Measurements from ENCODE around the gene BCL2L15. TPM values are rescaled to one million over a fixed set of nuclear protein-coding genes. Genes with fewer than 3 reads are reported as not detected.

Gene BCL2L15
- under 1 TPM in 2 of 6 experiments, not detected in 4; 0.41 to 0.59 TPM for total RNA-seq (2021; fragmentation: NEBNext Ultra II Directional; extraction: Animal tissue kit (Norgen Biotek cat#: 25700))
- long read RNA-seq: 0 reads

DNA sequence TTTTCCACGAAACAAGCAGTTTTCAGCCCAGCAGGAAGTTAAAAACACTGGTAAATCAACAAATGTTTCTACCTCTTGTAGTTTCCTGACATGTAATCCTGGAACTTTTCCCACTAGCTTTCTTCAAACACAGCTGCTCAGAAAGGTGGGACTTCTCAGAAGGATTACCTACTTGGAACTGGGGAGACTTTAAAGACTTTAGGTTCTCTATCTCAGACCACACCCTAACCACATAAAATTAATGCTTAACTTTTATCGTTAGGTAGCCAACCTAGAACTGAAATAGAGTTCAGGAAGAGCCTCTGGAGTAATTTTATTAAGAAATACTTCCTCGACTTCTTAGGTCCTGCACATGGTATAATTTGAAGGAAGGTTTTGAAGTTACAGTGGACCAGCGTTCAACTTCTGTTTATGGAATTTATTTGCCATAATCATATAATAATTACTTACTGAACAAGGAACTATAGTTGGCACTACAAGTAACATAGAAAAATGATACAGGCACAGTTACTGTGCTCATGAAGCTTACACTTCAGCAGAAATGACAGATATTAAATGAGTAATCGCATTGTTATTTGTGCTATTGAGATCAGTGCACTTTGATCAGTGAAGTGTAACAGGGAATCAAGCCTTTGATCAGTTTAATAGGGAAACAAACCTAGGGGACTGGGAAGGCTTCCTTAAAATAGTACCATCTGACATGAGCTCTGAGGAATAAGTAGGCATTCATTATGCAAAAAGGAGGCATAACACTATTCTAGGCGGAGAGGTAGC lies at the start of gene BCL2L15:
BCL2L15 (minus strand) TSS at position 180 of the 774 bp plus-strand sequence. CDS start 206 bp downstream, outside the sequence.
- Mint-ChIP-seq H3K27ac (no peak within 1 kb of the TSS), H3K36me3 (ENCODE audit: low read depth) (no peaks in the 10 kb centered on the region), H3K9me3 (no peaks in the 10 kb centered on the region), H3K27me3 (ENCODE audit: insufficient read depth) (no peaks in the 10 kb centered on the region), H3K4me1 (ENCODE audit: low read depth) (peaks cover 6% of the 10 kb centered on the region; the same call in 1 of the 2 replicates), H3K4me3 (no peak within 1 kb of the TSS)
- DNase-seq: no peak
- TF ChIP-seq, protein P1, sequence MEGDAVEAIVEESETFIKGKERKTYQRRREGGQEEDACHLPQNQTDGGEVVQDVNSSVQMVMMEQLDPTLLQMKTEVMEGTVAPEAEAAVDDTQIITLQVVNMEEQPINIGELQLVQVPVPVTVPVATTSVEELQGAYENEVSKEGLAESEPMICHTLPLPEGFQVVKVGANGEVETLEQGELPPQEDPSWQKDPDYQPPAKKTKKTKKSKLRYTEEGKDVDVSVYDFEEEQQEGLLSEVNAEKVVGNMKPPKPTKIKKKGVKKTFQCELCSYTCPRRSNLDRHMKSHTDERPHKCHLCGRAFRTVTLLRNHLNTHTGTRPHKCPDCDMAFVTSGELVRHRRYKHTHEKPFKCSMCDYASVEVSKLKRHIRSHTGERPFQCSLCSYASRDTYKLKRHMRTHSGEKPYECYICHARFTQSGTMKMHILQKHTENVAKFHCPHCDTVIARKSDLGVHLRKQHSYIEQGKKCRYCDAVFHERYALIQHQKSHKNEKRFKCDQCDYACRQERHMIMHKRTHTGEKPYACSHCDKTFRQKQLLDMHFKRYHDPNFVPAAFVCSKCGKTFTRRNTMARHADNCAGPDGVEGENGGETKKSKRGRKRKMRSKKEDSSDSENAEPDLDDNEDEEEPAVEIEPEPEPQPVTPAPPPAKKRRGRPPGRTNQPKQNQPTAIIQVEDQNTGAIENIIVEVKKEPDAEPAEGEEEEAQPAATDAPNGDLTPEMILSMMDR (IDR thresholded peaks at IDR 0.05): no peak

DNA sequence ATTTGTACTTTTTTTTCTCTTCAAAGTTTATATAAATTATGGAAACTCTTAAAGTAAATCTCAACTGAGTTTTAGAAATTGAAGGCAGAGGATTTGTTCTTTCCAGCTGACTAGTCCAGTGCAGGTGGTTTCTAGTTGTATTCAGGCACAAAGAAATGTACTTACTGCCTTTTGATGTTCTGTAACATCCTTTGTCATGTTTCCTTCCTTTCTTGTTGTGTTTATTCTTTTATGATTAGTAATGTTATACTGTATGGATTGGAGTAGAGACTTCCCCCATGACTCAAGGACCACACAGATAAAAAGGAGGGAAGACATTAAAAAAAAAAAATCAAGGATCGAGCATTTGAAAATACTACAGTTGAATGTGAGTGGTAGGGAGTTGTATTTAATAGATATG lies 49.8 kb upstream of the BCL2L15 start:
- Mint-ChIP-seq H3K9me3 (no peaks in the 10 kb centered on the region), H3K27me3 (ENCODE audit: insufficient read depth) (peaks cover 7% of the 10 kb centered on the region), H3K27ac (no peak overlapping the region; the same call in 1 of the 2 replicates), H3K4me1 (ENCODE audit: low read depth) (peaks cover 60% of the 10 kb centered on the region), H3K36me3 (ENCODE audit: low read depth) (peaks cover 25% of the 10 kb centered on the region; the same call in 1 of the 2 replicates), H3K4me3 (no peak overlapping the region)
- TF ChIP-seq, protein P1 (IDR thresholded peaks at IDR 0.05): no peak
- DNase-seq: no peak

DNA sequence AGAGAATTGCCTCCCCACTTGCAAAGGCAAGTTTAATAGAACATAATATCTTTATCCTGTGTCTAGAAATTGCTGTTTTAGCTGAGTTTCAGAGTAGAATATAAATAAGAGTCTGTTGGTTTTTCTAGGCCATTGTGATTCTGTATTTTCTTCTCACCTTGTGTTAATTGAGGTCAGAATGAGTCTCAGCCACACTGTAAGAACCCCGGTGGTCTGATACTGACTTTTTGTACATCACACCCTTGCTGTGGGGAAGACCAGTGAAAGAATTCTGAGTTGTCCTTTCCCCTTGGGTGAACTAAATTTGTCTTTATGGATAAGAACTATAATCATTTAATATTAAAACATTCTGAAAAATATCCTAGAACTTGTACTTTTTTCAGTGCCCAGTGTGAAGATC lies 48.6 kb upstream of the BCL2L15 start:
- no peak overlapping the region for H3K27ac Mint-ChIP-seq
- peaks cover 7% of the 10 kb centered on the region for H3K27me3 Mint-ChIP-seq (ENCODE audit: insufficient read depth)
- H3K4me3 Mint-ChIP-seq: no peak overlapping the region
- DNase-seq: no peak
- H3K4me1 Mint-ChIP-seq (ENCODE audit: low read depth): peaks cover 72% of the 10 kb centered on the region
- H3K36me3 Mint-ChIP-seq (ENCODE audit: low read depth): peaks cover 19% of the 10 kb centered on the region; the same call in 1 of the 2 replicates
- TF ChIP-seq, protein P1 (IDR thresholded peaks at IDR 0.05): no peak
- no peaks in the 10 kb centered on the region for H3K9me3 Mint-ChIP-seq

DNA sequence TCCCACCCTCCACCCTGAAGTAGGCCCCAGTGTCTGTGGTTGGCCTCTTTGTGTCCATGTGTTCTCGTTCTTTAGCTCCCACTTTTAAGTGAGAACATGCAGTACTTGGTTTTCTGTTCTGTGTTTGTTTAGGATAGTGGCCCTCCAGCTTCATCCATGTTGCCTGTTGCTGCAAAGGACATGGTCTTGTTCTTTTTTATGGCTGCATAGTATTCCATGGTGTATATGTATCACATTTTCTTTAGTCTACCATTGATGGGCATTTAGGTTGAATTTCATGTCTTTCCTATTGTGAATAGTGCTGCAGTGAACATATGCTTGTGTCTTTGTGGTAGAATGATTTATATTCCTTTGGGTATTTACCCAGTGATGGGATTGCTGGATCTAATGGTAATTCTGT lies 47.8 kb upstream of the BCL2L15 start:
- Mint-ChIP-seq H3K36me3 (ENCODE audit: low read depth) (peaks cover 11% of the 10 kb centered on the region; the same call in 1 of the 2 replicates), H3K27ac (no peak overlapping the region), H3K9me3 (no peaks in the 10 kb centered on the region), H3K4me1 (ENCODE audit: low read depth) (peaks cover 80% of the 10 kb centered on the region), H3K4me3 (no peak overlapping the region), H3K27me3 (ENCODE audit: insufficient read depth) (peaks cover 10% of the 10 kb centered on the region)
- TF ChIP-seq, protein P1 (IDR thresholded peaks at IDR 0.05): no peak
- no peak for DNase-seq

DNA sequence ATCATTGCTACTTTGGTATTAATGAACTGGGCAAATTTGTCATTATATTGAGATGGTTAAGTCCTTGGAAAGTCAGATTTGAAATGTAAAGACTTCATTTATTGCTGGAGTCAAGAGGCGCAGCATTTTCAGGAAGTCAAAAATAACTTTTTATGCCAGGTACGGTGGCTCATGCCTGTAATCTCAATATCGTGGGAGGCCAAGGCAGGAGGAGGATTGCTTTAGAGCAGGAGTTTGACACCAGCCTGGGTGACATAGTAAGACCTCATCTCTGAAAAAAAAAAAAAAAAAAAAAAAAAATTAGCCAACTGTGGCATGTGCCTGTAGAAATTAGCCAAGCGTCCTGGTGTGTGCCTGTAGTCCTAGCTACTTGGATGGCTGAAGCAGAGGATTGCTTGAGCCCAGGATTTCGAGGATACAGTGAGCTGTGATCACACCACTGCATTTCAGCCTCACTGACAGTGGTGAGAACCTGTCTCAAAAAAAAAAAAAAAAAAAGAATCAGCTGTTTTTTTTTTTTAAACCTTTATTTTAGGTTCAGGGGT lies 47.2 kb upstream of the BCL2L15 start:
- H3K9me3 Mint-ChIP-seq: no peaks in the 10 kb centered on the region
- no peak overlapping the region for H3K4me3 Mint-ChIP-seq
- H3K27me3 Mint-ChIP-seq (ENCODE audit: insufficient read depth): peaks cover 12% of the 10 kb centered on the region
- peaks cover 77% of the 10 kb centered on the region for H3K4me1 Mint-ChIP-seq (ENCODE audit: low read depth)
- TF ChIP-seq, protein P1 (IDR thresholded peaks at IDR 0.05): no peak
- H3K36me3 Mint-ChIP-seq (ENCODE audit: low read depth): peaks cover 11% of the 10 kb centered on the region; the same call in 1 of the 2 replicates
- no peak overlapping the region for H3K27ac Mint-ChIP-seq
- DNase-seq: no peak
